Prostate gland (tissue), 2 donors: ENCODE measurements around the gene BCL11A.

Experiments
- CTCF ChIP-seq, 4 experiments: fragments of 200-600 bp in 2 of 4; fragments of 450-650 bp in 2 of 4; sonication (generic) in 2 of 4; IDR thresholded peaks; 1 replicate in 3 of 4; 2 replicates in 1 of 4; pipeline ENCODE4 v1.5.1; 2016 to 2019; ENCODE audit warnings: antibody characterized with exemption in 4 of 4, mild to moderate bottlenecking in 2 of 4, moderate library complexity in 2 of 4
- POLR2A ChIP-seq: fragments of 450-650 bp; IDR thresholded peaks from one replicate; pipeline ENCODE4 v1.6.1; 2016; ENCODE audit warnings: antibody characterized with exemption, mild to moderate bottlenecking
- POLR2AphosphoS5 ChIP-seq: sonication (generic); formaldehyde crosslinking; IDR thresholded peaks from one replicate; pipeline ENCODE4 v1.6.1; 2017; ENCODE audit warnings: antibody characterized with exemption

DNA sequence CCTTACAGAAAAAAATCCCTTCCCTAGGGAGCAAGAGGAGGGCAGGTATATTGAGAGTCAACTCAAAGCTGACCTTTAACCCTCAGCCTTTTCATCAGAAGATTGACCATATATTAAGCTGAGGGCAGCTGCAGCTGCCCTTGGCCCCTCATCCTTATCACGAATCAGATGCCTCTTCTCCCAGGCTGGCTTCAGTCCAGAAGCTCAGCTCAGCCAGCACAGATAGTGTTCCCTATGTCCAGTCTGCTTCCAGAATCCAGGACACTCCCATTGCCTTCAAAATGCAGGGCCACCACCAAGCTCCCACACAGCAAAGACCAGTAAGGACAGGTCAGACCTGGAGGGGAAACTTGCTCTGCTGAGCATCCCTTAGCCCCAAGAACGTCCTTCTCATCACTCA lies 146.1 kb downstream of the BCL11A start:
- TF ChIP-seq CTCF (IDR thresholded peaks at IDR 0.05) (no peak), POLR2AphosphoS5 (no peak), POLR2A (no peak)
